HEK293 (cell line): ENCODE results near the gene APOL2.

Source experiments
- CTCF ChIA-PET: fragments of 350-600 bp; formaldehyde crosslinking; extraction: SDS; loops from one replicate; lab custom pipeline; 2021; ENCODE audit warnings: antibody characterized with exemption; lab: Yijun Ruan, JAX
- POLR2A ChIA-PET: fragments of 300-600 bp; formaldehyde crosslinking; extraction: SDS; loops from one replicate; lab custom pipeline; 2020; ENCODE audit warnings: antibody characterized with exemption, inconsistent platforms; lab: Yijun Ruan, JAX
- H3K27ac ChIP-seq: fragments of 200-500 bp; sonication (Bioruptor generic); 2 replicates; pipeline ENCODE4 v1.5.1; 2014; ENCODE audit warnings: low read depth, low read length, control low read depth, inconsistent platforms; ENCODE audit errors: extremely low read depth
- H3K36me3 ChIP-seq, 2 experiments: fragments of 200-500 bp in 1 of 2; sonication (Bioruptor generic) in 1 of 2; 1 replicate in 1 of 2; 2 replicates in 1 of 2; pipeline ENCODE4 v1.5.1; 2014 to 2017; ENCODE audit warnings: inconsistent platforms in 2 of 2, low read length in 2 of 2; ENCODE audit not compliant: control insufficient read depth in 2 of 2, insufficient read depth in 1 of 2
- H3K4me1 ChIP-seq: fragments of 200-500 bp; sonication (Bioruptor generic); 2 replicates; pipeline ENCODE4 v1.5.1; 2014; ENCODE audit warnings: mild to moderate bottlenecking, low read length, inconsistent platforms; ENCODE audit not compliant: control insufficient read depth, insufficient read depth
- H3K4me3 ChIP-seq: 2 replicates; pipeline ENCODE4 v1.5.1; 2011; ENCODE audit warnings: low read depth, mild to moderate bottlenecking, control low read depth, low read length, moderate library complexity
- H3K9me3 ChIP-seq: fragments of 200-500 bp; sonication (Bioruptor generic); 2 replicates; pipeline ENCODE4 v1.5.1; 2014; ENCODE audit warnings: low read depth, low read length, inconsistent platforms; ENCODE audit not compliant: control insufficient read depth, insufficient read depth
- GLIS1 ChIP-seq: fragments of 450-650 bp; formaldehyde crosslinking; IDR thresholded peaks from 2 replicates; pipeline ENCODE4 v1.5.1; 2016; ENCODE audit warnings: missing biosample characterization, missing genetic modification characterization
- KLF7 ChIP-seq: fragments of 450-650 bp; formaldehyde crosslinking; IDR thresholded peaks from 2 replicates; pipeline ENCODE4 v1.5.1; 2016; ENCODE audit warnings: missing biosample characterization, missing genetic modification characterization, borderline replicate concordance
- SETDB1 ChIP-seq: IDR thresholded peaks from one replicate; pipeline ENCODE4 v1.6.1; 2017; ENCODE audit warnings: mild to moderate bottlenecking, low read length, moderate library complexity, mixed read lengths; ENCODE audit not compliant: insufficient read length
- TCF7L2 ChIP-seq: IDR thresholded peaks from 2 replicates; pipeline ENCODE4 v1.6.1; 2011; ENCODE audit warnings: low read depth, mild to moderate bottlenecking, inconsistent platforms, low read length, moderate library complexity, borderline replicate concordance
- ZBTB17 ChIP-seq: fragments of 450-650 bp; formaldehyde crosslinking; IDR thresholded peaks from 2 replicates; pipeline ENCODE4 v1.5.1; 2016; ENCODE audit warnings: missing biosample characterization, missing genetic modification characterization
- ZFHX2 ChIP-seq: fragments of 450-650 bp; formaldehyde crosslinking; conservative IDR thresholded peaks from 2 replicates; pipeline ENCODE4 v1.5.1; 2016; ENCODE audit warnings: missing biosample characterization, missing genetic modification characterization
- ZFP3 ChIP-seq: fragments of 450-650 bp; formaldehyde crosslinking; IDR thresholded peaks from 2 replicates; pipeline ENCODE4 v1.5.1; 2016; ENCODE audit warnings: low read depth, missing biosample characterization, missing genetic modification characterization
- ZNF138 ChIP-seq: fragments of 450-650 bp; formaldehyde crosslinking; IDR thresholded peaks from 2 replicates; pipeline ENCODE4 v1.5.1; 2016; ENCODE audit warnings: missing biosample characterization, missing genetic modification characterization, borderline replicate concordance
- ZNF174 ChIP-seq: fragments of 450-650 bp; formaldehyde crosslinking; IDR thresholded peaks from 2 replicates; pipeline ENCODE4 v1.5.0; 2017; ENCODE audit warnings: missing biosample characterization, mild to moderate bottlenecking, missing genetic modification characterization
- ZNF266 ChIP-seq: fragments of 450-650 bp; formaldehyde crosslinking; IDR thresholded peaks from 2 replicates; pipeline ENCODE4 v1.5.1; 2016; ENCODE audit warnings: missing biosample characterization, missing genetic modification characterization, low read depth
- ZNF302 ChIP-seq: fragments of 450-650 bp; formaldehyde crosslinking; IDR thresholded peaks from 2 replicates; pipeline ENCODE4 v1.5.1; 2016; ENCODE audit warnings: missing biosample characterization, missing genetic modification characterization, low read depth
- ZNF670 ChIP-seq: fragments of 450-650 bp; formaldehyde crosslinking; IDR thresholded peaks from 2 replicates; pipeline ENCODE4 v1.5.1; 2016; ENCODE audit warnings: missing biosample characterization, missing genetic modification characterization, low read depth
- ZSCAN23 ChIP-seq: fragments of 450-650 bp; formaldehyde crosslinking; IDR thresholded peaks from 2 replicates; pipeline ENCODE4 v1.5.1; 2016; ENCODE audit warnings: missing biosample characterization, missing genetic modification characterization
- TF ChIP-seq, protein P1 (sequence below): fragments of 450-650 bp; formaldehyde crosslinking; IDR thresholded peaks from 2 replicates; pipeline ENCODE4; 2016; ENCODE audit warnings: missing biosample characterization, missing genetic modification characterization
- TF ChIP-seq, protein P2 (sequence below): fragments of 450-650 bp; formaldehyde crosslinking; IDR thresholded peaks from 2 replicates; pipeline ENCODE4 v1.5.1; 2016; ENCODE audit warnings: missing biosample characterization, missing genetic modification characterization, borderline replicate concordance
- TF ChIP-seq, protein P3 (sequence below): fragments of 450-650 bp; formaldehyde crosslinking; IDR thresholded peaks from 2 replicates; pipeline ENCODE4 v1.5.1; 2017; ENCODE audit warnings: missing biosample characterization, missing genetic modification characterization

Gene APOL2

DNA sequence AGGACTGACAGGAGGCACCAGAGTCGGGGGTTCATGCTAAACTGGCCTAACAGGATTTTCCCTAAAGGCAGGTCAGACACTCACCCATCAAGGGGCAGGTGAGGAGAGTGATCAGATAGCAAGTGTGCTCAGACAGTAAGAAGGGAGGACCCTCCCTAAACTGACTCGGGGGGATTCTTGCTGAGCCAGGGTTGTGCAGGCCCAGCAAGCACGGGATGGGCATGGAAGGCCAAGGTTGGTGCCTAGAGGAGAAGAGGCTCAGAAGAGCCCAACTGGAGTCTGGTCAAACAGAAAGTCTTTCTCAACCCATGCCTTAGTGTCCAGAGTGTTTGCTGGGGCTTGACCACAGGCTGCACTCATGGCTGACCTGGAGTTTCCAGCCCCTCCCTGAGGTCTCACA lies 7.4 kb upstream of the APOL2 start:
- no peak overlapping the region for H3K4me3 ChIP-seq
- no peaks in the 10 kb centered on the region for H3K36me3 ChIP-seq
- H3K9me3 ChIP-seq = no peaks in the 10 kb centered on the region
- no peak for TF ChIP-seq ZNF174 (tag by site-specific recombination)
- TF ChIP-seq ZNF302 = no peak
- TF ChIP-seq ZFP3 = no peak
- TF ChIP-seq, all 188 proteins: peak for 0
- Histone ChIP-seq H3K27ac (no peak overlapping the region), H3K4me1 (no peaks in the 10 kb centered on the region)
- ChIA-PET POLR2A (no interaction called here), CTCF (no interaction called here)

DNA sequence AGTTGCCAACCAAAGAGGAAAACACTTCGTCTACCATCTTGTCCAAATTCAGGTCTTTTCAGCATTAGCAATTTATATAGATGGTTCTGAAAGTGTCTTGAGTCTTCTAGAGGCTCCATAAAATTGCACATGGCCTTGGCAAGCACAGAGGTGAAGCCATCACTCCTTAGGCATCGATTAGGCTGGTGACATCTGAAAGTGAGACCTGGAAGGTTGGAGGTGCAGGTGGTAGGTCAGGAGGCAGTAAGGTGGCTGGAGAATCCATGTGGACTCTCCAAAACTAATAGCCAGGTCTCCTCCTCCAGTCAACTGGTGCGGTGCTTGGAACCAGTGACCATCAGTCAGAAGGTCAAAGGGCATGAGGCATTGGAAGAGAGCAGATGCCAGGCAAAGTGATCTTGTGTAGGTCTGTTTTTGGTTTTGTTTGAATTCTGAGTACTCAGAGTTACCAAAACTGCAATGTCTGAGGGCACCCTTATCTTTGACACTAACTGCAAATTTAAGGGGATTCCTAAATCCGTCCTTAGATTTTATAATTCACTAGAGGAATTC lies 6.6 kb upstream of the APOL2 start:
- ChIA-PET CTCF (no interaction called here), POLR2A (no interaction called here)
- Histone ChIP-seq H3K36me3 (no peaks in the 10 kb centered on the region), H3K9me3 (no peaks in the 10 kb centered on the region), H3K27ac (no peak overlapping the region), H3K4me1 (no peaks in the 10 kb centered on the region), H3K4me3 (no peak overlapping the region)
- TF ChIP-seq TCF7L2 (no peak), ZBTB17 (tag by site-specific recombination) (no peak), GLIS1 (no peak), KLF7 (no peak), ZFHX2 (tag by site-specific recombination) (no peak), ZNF670 (tag by site-specific recombination) (no peak), ZNF266 (tag by site-specific recombination) (no peak), ZNF138 (no peak), SETDB1 (no peak), ZSCAN23 (tag by site-specific recombination) (no peak)
- TF ChIP-seq, protein P1, sequence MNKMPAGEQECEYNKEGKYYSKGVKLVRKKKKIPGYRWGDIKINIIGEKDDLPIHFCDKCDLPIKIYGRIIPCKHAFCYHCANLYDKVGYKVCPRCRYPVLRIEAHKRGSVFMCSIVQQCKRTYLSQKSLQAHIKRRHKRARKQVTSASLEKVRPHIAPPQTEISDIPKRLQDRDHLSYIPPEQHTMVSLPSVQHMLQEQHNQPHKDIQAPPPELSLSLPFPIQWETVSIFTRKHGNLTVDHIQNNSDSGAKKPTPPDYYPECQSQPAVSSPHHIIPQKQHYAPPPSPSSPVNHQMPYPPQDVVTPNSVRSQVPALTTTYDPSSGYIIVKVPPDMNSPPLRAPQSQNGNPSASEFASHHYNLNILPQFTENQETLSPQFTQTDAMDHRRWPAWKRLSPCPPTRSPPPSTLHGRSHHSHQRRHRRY (tag by site-specific recombination) = no peak
- TF ChIP-seq, protein P2, sequence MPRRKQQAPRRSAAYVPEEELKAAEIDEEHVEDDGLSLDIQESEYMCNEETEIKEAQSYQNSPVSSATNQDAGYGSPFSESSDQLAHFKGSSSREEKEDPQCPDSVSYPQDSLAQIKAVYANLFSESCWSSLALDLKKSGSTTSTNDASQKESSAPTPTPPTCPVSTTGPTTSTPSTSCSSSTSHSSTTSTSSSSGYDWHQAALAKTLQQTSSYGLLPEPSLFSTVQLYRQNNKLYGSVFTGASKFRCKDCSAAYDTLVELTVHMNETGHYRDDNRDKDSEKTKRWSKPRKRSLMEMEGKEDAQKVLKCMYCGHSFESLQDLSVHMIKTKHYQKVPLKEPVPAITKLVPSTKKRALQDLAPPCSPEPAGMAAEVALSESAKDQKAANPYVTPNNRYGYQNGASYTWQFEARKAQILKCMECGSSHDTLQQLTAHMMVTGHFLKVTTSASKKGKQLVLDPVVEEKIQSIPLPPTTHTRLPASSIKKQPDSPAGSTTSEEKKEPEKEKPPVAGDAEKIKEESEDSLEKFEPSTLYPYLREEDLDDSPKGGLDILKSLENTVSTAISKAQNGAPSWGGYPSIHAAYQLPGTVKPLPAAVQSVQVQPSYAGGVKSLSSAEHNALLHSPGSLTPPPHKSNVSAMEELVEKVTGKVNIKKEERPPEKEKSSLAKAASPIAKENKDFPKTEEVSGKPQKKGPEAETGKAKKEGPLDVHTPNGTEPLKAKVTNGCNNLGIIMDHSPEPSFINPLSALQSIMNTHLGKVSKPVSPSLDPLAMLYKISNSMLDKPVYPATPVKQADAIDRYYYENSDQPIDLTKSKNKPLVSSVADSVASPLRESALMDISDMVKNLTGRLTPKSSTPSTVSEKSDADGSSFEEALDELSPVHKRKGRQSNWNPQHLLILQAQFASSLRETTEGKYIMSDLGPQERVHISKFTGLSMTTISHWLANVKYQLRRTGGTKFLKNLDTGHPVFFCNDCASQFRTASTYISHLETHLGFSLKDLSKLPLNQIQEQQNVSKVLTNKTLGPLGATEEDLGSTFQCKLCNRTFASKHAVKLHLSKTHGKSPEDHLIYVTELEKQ (tag by site-specific recombination) = no peak
- TF ChIP-seq, protein P3, sequence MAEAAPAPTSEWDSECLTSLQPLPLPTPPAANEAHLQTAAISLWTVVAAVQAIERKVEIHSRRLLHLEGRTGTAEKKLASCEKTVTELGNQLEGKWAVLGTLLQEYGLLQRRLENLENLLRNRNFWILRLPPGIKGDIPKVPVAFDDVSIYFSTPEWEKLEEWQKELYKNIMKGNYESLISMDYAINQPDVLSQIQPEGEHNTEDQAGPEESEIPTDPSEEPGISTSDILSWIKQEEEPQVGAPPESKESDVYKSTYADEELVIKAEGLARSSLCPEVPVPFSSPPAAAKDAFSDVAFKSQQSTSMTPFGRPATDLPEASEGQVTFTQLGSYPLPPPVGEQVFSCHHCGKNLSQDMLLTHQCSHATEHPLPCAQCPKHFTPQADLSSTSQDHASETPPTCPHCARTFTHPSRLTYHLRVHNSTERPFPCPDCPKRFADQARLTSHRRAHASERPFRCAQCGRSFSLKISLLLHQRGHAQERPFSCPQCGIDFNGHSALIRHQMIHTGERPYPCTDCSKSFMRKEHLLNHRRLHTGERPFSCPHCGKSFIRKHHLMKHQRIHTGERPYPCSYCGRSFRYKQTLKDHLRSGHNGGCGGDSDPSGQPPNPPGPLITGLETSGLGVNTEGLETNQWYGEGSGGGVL = no peak
